Erythroblast (primary cell): Measurements from ENCODE around the gene PHC2.

Source experiments
- GATA1 ChIP-seq: IDR thresholded peaks from 2 replicates; pipeline ENCODE4 v1.6.1; 2011; ENCODE audit warnings: low read depth, mild to moderate bottlenecking, control low read depth, low read length, moderate library complexity
- POLR2A ChIP-seq: IDR thresholded peaks from 2 replicates; pipeline ENCODE4 v1.6.1; 2011; ENCODE audit warnings: mild to moderate bottlenecking, low read length

DNA sequence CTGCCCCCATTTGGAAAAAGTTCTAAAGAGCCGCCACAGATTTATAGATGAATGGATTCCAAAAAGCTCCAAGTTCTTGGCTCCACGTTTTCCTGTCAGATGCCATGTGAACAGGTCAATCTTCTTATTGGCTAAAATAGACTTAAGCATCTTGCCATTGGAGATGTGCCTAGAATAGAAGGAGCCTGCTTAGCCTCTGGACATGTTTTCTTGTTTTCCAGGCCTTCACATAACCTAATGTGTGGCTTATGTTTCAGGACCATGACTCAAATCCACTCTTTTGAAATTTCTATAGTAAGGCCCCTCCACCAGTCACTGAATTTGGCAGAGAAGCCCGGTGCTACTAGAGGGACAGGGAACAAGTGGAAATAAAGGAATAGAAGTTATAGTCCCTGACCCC, 31.5 kb downstream of the PHC2 start:
- TF ChIP-seq POLR2A, result no peak
- no peak for TF ChIP-seq GATA1
